Hepatic stellate cell (primary cell): ENCODE data around the gene UEVLD.

Experiments
- DNase-seq: peaks from one replicate; pipeline ENCODE4 v3.0.0; 2011; ENCODE audit warnings: low spot score

UEVLD gene

GRCh38 chr11:18581825-18582224 is 6.7 kb downstream of the UEVLD start:
- DNase-seq: no peak

GRCh38 chr11:18580113-18580766 is 8.3 kb downstream of the UEVLD start:
- no peak for DNase-seq

GRCh38 chr11:18578975-18579598 is 9.4 kb downstream of the UEVLD start:
- DNase-seq: no peak

GRCh38 chr11:18575361-18575760 is 13.2 kb downstream of the UEVLD start:
- DNase-seq: no peak

- no peak for DNase-seq
Measured at GRCh38 chr11:18567081-18567480, 21.5 kb downstream of the UEVLD start.

GRCh38 chr11:18566406-18566805 is 22.1 kb downstream of the UEVLD start:
- no peak for DNase-seq

DNA sequence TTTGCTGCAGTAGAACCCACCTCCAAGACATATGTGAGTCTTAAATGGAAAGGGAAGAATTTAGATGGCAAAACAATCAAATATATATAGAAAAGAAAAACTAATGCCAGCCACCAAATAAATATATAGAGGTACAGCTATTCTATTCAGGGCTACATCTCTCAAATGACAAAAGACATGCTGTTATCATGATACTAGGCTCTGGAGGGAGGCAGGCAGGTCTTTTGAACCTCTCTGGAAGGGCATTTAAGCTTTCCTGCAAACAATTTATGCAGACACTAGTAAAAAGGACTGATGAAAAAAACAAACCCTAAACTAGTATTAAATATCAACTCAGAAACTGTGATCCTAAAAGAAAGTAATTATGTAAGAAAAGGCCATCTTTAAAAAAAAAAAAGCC is 24.4 kb downstream of the UEVLD start:
- no peak for DNase-seq

- no peak for DNase-seq
Measured at GRCh38 chr11:18563090-18563730, 25.3 kb downstream of the UEVLD start.

GRCh38 chr11:18548001-18548400 is 40.5 kb downstream of the UEVLD start:
- no peak for DNase-seq

- no peak for DNase-seq
Measured at GRCh38 chr11:18540207-18541009, 48.1 kb downstream of the UEVLD start.

DNA sequence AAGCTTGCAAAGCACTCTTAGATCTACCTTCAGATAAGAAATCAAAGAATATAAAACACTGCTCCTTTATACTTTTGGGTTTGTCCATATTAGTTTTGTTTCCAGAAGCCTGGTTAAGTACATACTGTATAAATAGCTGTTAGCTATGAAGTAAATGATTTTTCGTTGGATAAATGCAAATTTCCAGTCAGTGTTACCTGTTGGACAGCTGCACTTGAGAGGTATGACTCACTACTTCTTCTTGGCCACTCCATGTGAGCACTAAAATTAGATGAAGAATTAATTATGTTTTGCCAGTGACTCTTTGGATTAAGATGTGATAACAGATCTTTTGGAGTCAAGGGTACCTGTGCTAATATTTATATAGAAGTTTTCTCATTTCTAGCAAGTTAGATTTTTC is 52.3 kb downstream of the UEVLD start:
- no peak for DNase-seq

DNA sequence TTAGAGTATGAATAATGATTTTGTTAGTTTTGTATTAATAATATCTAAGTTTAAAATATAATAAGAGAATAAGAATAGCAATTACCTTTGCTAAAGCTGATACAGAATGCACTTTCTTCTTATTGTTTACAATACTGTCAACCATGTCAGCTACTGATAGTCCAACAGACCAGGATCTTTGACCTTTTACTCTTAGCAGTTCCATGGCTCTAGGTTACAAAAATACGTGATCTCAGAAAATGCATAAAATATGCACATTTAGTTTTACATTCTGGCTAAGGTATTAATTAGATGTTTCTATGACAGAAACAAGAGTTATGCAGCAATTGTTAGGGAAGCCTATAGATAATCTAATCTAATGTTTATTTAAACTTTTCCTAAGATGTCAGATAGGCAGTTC is 54.3 kb downstream of the UEVLD start:
- no peak for DNase-seq

- DNase-seq: no peak
Measured at GRCh38 chr11:18533365-18533764, 55.2 kb downstream of the UEVLD start.

GRCh38 chr11:18527512-18527911 is 61.0 kb downstream of the UEVLD start:
- peak; percentile 42 for DNase-seq

DNA sequence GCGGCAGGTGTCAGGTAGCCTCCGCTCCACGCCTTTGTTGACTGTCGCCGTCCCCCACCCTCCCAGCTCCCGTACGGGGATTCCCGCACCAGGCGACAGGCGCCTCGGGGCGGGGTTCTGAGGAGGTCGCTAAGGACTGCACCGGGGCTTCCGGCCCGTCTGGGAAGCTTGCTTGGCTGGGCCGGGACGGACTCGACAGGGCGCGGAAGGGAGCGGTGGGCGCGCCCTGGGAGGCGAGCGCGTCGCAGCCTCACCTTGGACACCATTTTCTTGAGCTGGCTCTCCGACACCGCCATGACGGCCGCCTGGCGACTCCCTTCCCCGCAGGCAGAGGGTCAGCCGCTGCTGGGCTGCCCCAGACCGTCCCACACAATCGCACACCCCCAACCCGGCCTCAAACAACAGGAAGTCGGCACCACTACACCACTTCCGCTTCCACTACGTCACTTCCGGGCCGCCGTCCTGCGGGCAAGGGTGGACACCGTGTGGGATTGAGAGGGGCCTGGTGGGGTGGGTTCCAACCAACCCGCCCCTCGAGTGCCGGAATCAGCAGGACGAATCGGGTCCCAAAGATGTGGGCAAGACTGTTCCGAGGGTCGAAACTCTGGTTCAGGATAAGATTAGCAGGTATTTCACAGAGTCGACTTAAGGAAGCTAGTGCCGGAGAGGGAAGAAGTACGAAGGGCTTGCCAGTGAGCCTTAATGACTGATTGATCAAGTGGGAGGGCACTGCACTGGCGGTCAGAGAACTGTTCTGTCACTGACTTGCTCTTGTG is 61.8 kb downstream of the UEVLD start, which contains the start of gene TSG101:
TSG101 (minus strand) TSS at position 422 of the 776 bp plus-strand sequence; CDS start at position 296, 126 bp downstream.
- peak; percentile 90 for DNase-seq

GRCh38 chr11:18526130-18526520 is 62.4 kb downstream of the UEVLD start:
- peak; percentile 31 for DNase-seq

GRCh38 chr11:18524248-18524647 is 64.3 kb downstream of the UEVLD start:
- DNase-seq: no peak

DNA sequence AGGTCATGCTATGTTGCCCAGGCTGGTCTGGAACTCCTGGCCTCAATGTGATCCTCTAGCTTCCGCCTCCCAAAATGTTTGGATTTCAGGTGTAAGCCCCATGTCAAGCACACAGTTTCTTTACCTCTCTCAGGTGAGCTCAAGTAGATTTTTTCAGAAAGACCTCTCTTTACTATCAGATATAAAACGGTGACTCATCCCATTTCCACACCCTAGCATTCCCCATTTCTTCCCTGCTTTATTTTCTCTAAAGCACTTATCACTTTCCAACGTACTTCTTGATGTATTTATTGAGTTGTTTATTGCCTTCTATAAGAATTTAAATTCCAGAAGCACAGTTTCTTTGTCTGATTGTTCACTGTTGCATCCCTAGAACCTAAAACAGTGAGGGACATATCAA is 65.5 kb downstream of the UEVLD start:
- no peak for DNase-seq

- DNase-seq: no peak
Measured at GRCh38 chr11:18522388-18522787, 66.1 kb downstream of the UEVLD start.

- no peak for DNase-seq
Measured at GRCh38 chr11:18521122-18521521, 67.4 kb downstream of the UEVLD start.

GRCh38 chr11:18502352-18502751 is 86.2 kb downstream of the UEVLD start:
- no peak for DNase-seq

GRCh38 chr11:18501629-18502028 is 86.9 kb downstream of the UEVLD start:
- DNase-seq: no peak
